OCI-LY3 (cell line): ENCODE measurements around the gene GALNT10.

Experiments used
- CTCF ChIP-seq: fragments of 200-600, 300-600 bp; sonication (generic); IDR thresholded peaks from 2 replicates; pipeline ENCODE4 v1.5.1; 2014; ENCODE audit warnings: antibody characterized with exemption, low read length, low read depth
- EZH2phosphoT487 ChIP-seq: fragments of 200-600 bp; shearing (Covaris generic); IDR thresholded peaks from 2 replicates; pipeline ENCODE4 v1.6.1; 2018; ENCODE audit warnings: antibody characterized with exemption, mixed run types, low read depth

- TF ChIP-seq CTCF (no peak), EZH2phosphoT487 (no peak)
Observed at GRCh38 chr5:154143211-154143641, 47.3 kb upstream of the GALNT10 start.
